ENCODE data around the gene LRMDA. TPM values are rescaled to one million over a fixed set of nuclear protein-coding genes. Genes with fewer than 3 reads are reported as not detected.

Gene LRMDA
- total RNA-seq, 2 donors from 2014 or later: 12.2 to 25.4 TPM

DNA sequence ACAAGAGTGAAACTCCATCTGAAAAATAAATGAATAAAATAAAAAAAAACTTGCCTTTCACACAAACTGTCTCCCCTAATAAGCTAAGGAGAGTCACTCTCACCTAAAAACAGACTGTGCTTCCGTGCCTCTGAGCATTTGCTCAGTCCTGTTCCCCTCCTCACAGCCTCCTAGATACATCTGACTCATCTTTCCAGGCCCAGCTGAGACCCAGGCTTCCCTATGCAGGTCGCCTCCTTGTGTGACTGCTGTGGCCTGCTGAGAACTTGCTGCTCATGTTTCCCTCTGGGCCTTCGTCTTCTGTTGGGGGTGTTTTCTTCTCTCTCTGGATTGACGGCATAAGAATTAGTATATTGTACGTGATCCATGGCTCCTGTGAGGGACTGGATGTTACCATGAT, 777.7 kb downstream of the LRMDA start:
- H3K36me3 ChIP-seq (replicated peaks in 1 of 2; ENCODE audit: insufficient read depth in 1 of 2, low read depth in 2 of 2): no peaks in the 10 kb centered on the region
- H3K27ac ChIP-seq: no peak overlapping the region
- no peaks in the 10 kb centered on the region for H3K9me3 ChIP-seq
- WGBS, 2 donors: 81 to 85% methylated on average over 5 of the region's 5 CpGs
- no peak for DNase-seq
- no peaks in the 10 kb centered on the region for H3K27me3 ChIP-seq
- H3K4me1 ChIP-seq: peaks cover 8% of the 10 kb centered on the region
- intact Hi-C loops (cut with DNase I): no loop called here
- TF ChIP-seq, protein P1, sequence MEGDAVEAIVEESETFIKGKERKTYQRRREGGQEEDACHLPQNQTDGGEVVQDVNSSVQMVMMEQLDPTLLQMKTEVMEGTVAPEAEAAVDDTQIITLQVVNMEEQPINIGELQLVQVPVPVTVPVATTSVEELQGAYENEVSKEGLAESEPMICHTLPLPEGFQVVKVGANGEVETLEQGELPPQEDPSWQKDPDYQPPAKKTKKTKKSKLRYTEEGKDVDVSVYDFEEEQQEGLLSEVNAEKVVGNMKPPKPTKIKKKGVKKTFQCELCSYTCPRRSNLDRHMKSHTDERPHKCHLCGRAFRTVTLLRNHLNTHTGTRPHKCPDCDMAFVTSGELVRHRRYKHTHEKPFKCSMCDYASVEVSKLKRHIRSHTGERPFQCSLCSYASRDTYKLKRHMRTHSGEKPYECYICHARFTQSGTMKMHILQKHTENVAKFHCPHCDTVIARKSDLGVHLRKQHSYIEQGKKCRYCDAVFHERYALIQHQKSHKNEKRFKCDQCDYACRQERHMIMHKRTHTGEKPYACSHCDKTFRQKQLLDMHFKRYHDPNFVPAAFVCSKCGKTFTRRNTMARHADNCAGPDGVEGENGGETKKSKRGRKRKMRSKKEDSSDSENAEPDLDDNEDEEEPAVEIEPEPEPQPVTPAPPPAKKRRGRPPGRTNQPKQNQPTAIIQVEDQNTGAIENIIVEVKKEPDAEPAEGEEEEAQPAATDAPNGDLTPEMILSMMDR (IDR thresholded peaks at IDR 0.05): no peak
- TF ChIP-seq POLR2A (IDR thresholded peaks at IDR 0.05): no peak
- H3K4me3 ChIP-seq: no peak overlapping the region
- ATAC-seq: no peak

DNA sequence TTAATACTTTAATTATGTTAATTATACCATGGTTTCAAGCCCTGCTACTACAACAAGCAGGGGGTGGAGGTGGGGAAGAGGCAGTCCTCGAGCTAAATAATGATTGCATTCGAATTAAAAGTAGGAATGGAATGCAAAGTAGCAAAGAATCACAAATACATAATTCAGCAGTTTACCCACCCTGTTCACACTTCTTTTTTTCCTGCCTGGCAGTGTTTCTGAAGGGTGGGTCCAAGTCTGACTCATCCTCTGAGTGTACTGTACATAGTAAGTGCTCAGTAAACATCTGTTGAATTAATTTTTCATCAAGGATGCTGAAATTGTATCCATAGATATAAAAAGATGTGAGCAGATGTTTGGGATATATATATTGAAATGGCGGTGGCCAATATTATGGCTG, 778.8 kb downstream of the LRMDA start:
- no peak overlapping the region for H3K27ac ChIP-seq
- H3K4me3 ChIP-seq: no peak overlapping the region
- H3K4me1 ChIP-seq: peaks cover 8% of the 10 kb centered on the region
- no peaks in the 10 kb centered on the region for H3K9me3 ChIP-seq
- H3K27me3 ChIP-seq: no peaks in the 10 kb centered on the region
- TF ChIP-seq, protein P1 (IDR thresholded peaks at IDR 0.05): no peak
- TF ChIP-seq POLR2A (IDR thresholded peaks at IDR 0.05): no peak
- ATAC-seq: no peak
- WGBS, 2 donors: 72 to 89% methylated on average over 3 of the region's 3 CpGs
- intact Hi-C loops (cut with DNase I): no loop called here
- no peaks in the 10 kb centered on the region for H3K36me3 ChIP-seq (replicated peaks in 1 of 2; ENCODE audit: insufficient read depth in 1 of 2, low read depth in 2 of 2)
- no peak for DNase-seq

DNA sequence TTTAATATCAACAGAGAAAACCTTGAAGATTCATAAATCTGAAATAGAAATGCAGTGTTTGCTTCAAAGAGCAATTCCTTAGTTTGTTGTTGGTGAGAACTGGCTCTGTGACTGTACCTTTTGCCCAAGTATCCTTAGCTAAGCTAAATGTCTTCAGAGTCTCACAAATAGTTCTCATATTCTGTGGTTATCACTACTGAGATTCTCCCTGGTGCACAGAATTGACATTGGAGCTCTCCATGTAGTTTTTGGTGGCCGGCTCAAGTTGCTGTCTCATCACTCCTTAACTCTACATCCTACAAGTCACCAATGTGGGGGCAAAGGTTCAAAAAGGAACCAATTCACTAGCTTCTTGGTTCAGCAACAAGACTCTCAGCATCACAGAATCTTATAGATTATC, 780.3 kb downstream of the LRMDA start:
- H3K27ac ChIP-seq: no peak overlapping the region
- 91 to 100% methylated on average over 1 of the region's 1 CpG for WGBS, 2 donors
- intact Hi-C loops (cut with DNase I): no loop called here
- no peaks in the 10 kb centered on the region for H3K9me3 ChIP-seq
- H3K4me3 ChIP-seq: no peak overlapping the region
- H3K36me3 ChIP-seq (replicated peaks in 1 of 2; ENCODE audit: insufficient read depth in 1 of 2, low read depth in 2 of 2): no peaks in the 10 kb centered on the region
- ATAC-seq (no peak), DNase-seq (no peak)
- H3K27me3 ChIP-seq: no peaks in the 10 kb centered on the region
- TF ChIP-seq, protein P1 (IDR thresholded peaks at IDR 0.05): no peak
- TF ChIP-seq POLR2A (IDR thresholded peaks at IDR 0.05): no peak
- H3K4me1 ChIP-seq: peaks cover 2% of the 10 kb centered on the region

DNA sequence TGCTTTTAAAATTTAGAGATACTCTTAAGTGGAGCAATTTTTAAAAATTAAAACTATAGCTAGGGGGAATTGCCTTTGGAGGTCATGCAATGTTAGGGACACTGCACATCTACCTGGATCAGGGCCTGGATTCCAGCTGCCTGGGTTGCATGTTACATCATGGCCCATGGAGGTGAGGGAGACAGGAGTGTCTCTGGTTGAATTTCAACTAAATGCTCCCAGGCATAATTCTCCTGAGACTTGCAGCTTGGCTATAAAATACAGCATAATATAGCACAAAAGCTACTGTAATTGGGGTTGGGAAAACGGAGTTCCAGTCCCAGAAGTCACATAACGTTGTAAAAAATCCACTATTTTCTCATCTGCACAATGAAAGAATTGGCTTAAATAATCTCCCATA, 782.5 kb downstream of the LRMDA start:
- WGBS, 2 donors: 90 to 96% methylated on average over 2 of the region's 2 CpGs
- Histone ChIP-seq H3K36me3 (replicated peaks in 1 of 2; ENCODE audit: insufficient read depth in 1 of 2, low read depth in 2 of 2) (no peaks in the 10 kb centered on the region), H3K4me1 (no peaks in the 10 kb centered on the region), H3K9me3 (no peaks in the 10 kb centered on the region), H3K27ac (no peak overlapping the region), H3K4me3 (no peak overlapping the region), H3K27me3 (no peaks in the 10 kb centered on the region)
- no peak for DNase-seq
- ATAC-seq: no peak
- intact Hi-C loops (cut with DNase I): no loop called here
- no peak for TF ChIP-seq POLR2A (IDR thresholded peaks at IDR 0.05)
- TF ChIP-seq, protein P1 (IDR thresholded peaks at IDR 0.05): no peak

DNA sequence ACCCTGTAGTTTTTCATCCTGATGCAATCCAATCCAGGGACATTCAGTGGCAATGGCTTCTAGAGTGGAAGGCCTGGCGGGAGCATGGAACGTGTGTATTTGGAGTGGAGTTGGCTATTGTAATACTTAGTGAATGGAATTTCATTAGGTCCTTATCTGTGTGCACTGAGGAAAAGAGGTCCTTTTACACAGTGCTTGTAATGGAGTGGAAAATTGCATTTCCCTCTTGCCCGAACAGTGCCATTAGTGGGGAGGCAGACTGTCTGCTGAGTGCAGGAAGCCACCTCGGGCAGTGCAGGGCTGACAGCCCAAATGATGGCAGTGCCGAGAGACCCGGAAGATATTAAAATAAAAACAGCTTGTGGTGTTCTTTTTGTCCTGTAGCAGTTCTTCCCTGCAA, 786.6 kb downstream of the LRMDA start:
- no peaks in the 10 kb centered on the region for H3K36me3 ChIP-seq (replicated peaks in 1 of 2; ENCODE audit: insufficient read depth in 1 of 2, low read depth in 2 of 2)
- no peak for DNase-seq
- ATAC-seq: no peak
- no peaks in the 10 kb centered on the region for H3K4me1 ChIP-seq
- H3K27ac ChIP-seq: no peak overlapping the region
- no peaks in the 10 kb centered on the region for H3K9me3 ChIP-seq
- no peak overlapping the region for H3K4me3 ChIP-seq
- 87 to 93% methylated on average over 6 of the region's 6 CpGs for WGBS, 2 donors
- TF ChIP-seq POLR2A (IDR thresholded peaks at IDR 0.05): no peak
- no peaks in the 10 kb centered on the region for H3K27me3 ChIP-seq
- intact Hi-C loops (cut with DNase I): no loop called here

All from body of pancreas (tissue), 4 donors.